Occipital lobe (tissue), 3 donors: ENCODE results near the gene PLEKHM1. TPM values are rescaled to one million over a fixed set of nuclear protein-coding genes. Genes with fewer than 3 reads are reported as not detected.

Experiments
- DNase-seq: peaks from one replicate; lab custom pipeline; 2025; lab: John Stamatoyannopoulos, UW
- small RNA-seq: library from RNA; depleted of rRNA; stranded (forward); fragments of <200 nt; gene quantifications from one replicate; pipeline ENCODE3, GENCODE V24; 2014
- total RNA-seq: library from RNA; depleted of rRNA; stranded (reverse); fragments of >200 nt; gene quantifications from one replicate; pipeline ENCODE4 v1.2.3, GENCODE V29; 2014

Gene PLEKHM1
- total RNA-seq, 1 donor from 2014 or later, result 18.7 TPM

- DNase-seq, result no peak
Measured at GRCh38 chr17:45398800-45399199, 91.7 kb downstream of the PLEKHM1 start.

- DNase-seq, result no peak
Measured at GRCh38 chr17:45397796-45398195, 92.7 kb downstream of the PLEKHM1 start.

- no peak for DNase-seq
Measured at GRCh38 chr17:45396496-45397205, 93.9 kb downstream of the PLEKHM1 start.

- DNase-seq, result no peak
Measured at GRCh38 chr17:45395569-45396415, 94.7 kb downstream of the PLEKHM1 start.

- DNase-seq, result peak; percentile 32
Measured at GRCh38 chr17:45394913-45395568, 95.5 kb downstream of the PLEKHM1 start.

- DNase-seq, result no peak
Measured at GRCh38 chr17:45394564-45394912, 96.0 kb downstream of the PLEKHM1 start.

- no peak for DNase-seq
Measured at GRCh38 chr17:45394091-45394490, 96.4 kb downstream of the PLEKHM1 start.

GRCh38 chr17:45393411-45393810 lies 97.1 kb downstream of the PLEKHM1 start:
- no peak for DNase-seq

GRCh38 chr17:45391918-45392317 lies 98.6 kb downstream of the PLEKHM1 start:
- no peak for DNase-seq

- DNase-seq, result no peak
Measured at GRCh38 chr17:45391291-45391690, 99.2 kb downstream of the PLEKHM1 start.

- DNase-seq, result no peak
Measured at GRCh38 chr17:45389354-45389753, 101.2 kb downstream of the PLEKHM1 start.

GRCh38 chr17:45388604-45389325 lies 101.8 kb downstream of the PLEKHM1 start:
- no peak for DNase-seq

- DNase-seq, result no peak
Measured at GRCh38 chr17:45387739-45388138, 102.8 kb downstream of the PLEKHM1 start.

- DNase-seq, result no peak
Measured at GRCh38 chr17:45386178-45386577, 104.3 kb downstream of the PLEKHM1 start.

Small RNAs within 50 kb of the gene (small RNA-seq; reads per million reads assigned to genes)
- not detected for gene RF00017

Other genes with a start within 250 kb of the PLEKHM1 start
- not detected for gene SPATA32, start 228.6 kb downstream of the PLEKHM1 start, total RNA-seq
- gene MAP3K14, start 173.7 kb downstream of the PLEKHM1 start, total RNA-seq, result 1.2 TPM
- gene ARHGAP27, start 57.9 kb downstream of the PLEKHM1 start, total RNA-seq, result 2.0 TPM